Stimulated activated naive B cell treated with anti-CD40 and anti-IgM and Interleukin-4, amounts not matched to agents 10 μg/mL and 1 μg/mL and 100 μg/mL, for 72 hours (primary cell): ENCODE results near the gene FAM120B.

Source experiments
- ATAC-seq, 2 donors: fragments of 150-1000 bp; cut with Tn5 transposase; replicated peaks; 2 replicates each; pipeline ENCODE4 v1.10.0; 2021; ENCODE audit warnings: moderate library complexity in 1 of 2
- DNase-seq: peaks from one replicate; pipeline ENCODE4 v3.0.0; 2021
- H3K27ac Mint-ChIP-seq: one replicate; pipeline ENCODE4 v1.8.0; 2022; ENCODE audit warnings: mild to moderate bottlenecking, mixed read lengths
- H3K27me3 Mint-ChIP-seq, 2 donors: one replicate each; pipeline ENCODE4 v1.8.0; 2022; ENCODE audit warnings: mixed read lengths in 2 of 2
- H3K36me3 Mint-ChIP-seq, 2 donors: one replicate each; pipeline ENCODE4 v1.8.0; 2022; ENCODE audit warnings: mixed read lengths in 2 of 2, mild to moderate bottlenecking in 1 of 2
- H3K4me1 Mint-ChIP-seq, 2 donors: one replicate each; pipeline ENCODE4 v1.8.0; 2022; ENCODE audit warnings: mixed read lengths in 2 of 2, mild to moderate bottlenecking in 1 of 2
- H3K4me3 Mint-ChIP-seq, 2 donors: one replicate each; pipeline ENCODE4 v1.8.0; 2022; ENCODE audit warnings: mild to moderate bottlenecking in 2 of 2, mixed read lengths in 2 of 2, moderate library complexity in 1 of 2
- H3K9me3 Mint-ChIP-seq, 2 donors: one replicate each; pipeline ENCODE4 v1.8.0; 2022; ENCODE audit warnings: mixed read lengths in 2 of 2, mild to moderate bottlenecking in 1 of 2

The FAM120B gene

GRCh38 chr6:170357812-170358211 lies 51.3 kb downstream of the FAM120B start:
- Mint-ChIP-seq H3K4me3 (no peak overlapping the region), H3K27ac (peak overlapping the region; percentile 66), H3K36me3 (peaks cover 40 to 48% of the 10 kb centered on the region in 2 donors), H3K9me3 (peaks cover 1 to 6% of the 10 kb centered on the region in 2 donors), H3K4me1 (no peaks in the 10 kb centered on the region), H3K27me3 (no peaks in the 10 kb centered on the region)
- ATAC-seq = no peak
- DNase-seq = no peak

- H3K9me3 Mint-ChIP-seq = peaks cover 0 to 5% of the 10 kb centered on the region in 2 donors
- H3K36me3 Mint-ChIP-seq = peaks cover 38 to 48% of the 10 kb centered on the region in 2 donors
- ATAC-seq (no peak), DNase-seq (no peak)
- no peak overlapping the region for H3K4me3 Mint-ChIP-seq
- H3K27ac Mint-ChIP-seq = no peak overlapping the region
- H3K4me1 Mint-ChIP-seq = no peaks in the 10 kb centered on the region
- no peaks in the 10 kb centered on the region for H3K27me3 Mint-ChIP-seq
Observed at GRCh38 chr6:170358496-170358895, 51.9 kb downstream of the FAM120B start.

- Mint-ChIP-seq H3K4me3 (no peak overlapping the region), H3K9me3 (no peaks in the 10 kb centered on the region), H3K27me3 (no peaks in the 10 kb centered on the region), H3K4me1 (no peaks in the 10 kb centered on the region), H3K27ac (no peak overlapping the region), H3K36me3 (peaks cover 29 to 50% of the 10 kb centered on the region in 2 donors)
- DNase-seq = no peak
- ATAC-seq = no peak
Observed at GRCh38 chr6:170360476-170360875, 53.9 kb downstream of the FAM120B start.

- Mint-ChIP-seq H3K9me3 (no peaks in the 10 kb centered on the region), H3K4me3 (no peak overlapping the region), H3K27ac (no peak overlapping the region), H3K27me3 (no peaks in the 10 kb centered on the region), H3K4me1 (no peaks in the 10 kb centered on the region), H3K36me3 (peaks cover 34 to 55% of the 10 kb centered on the region in 2 donors)
- no peak for DNase-seq
- ATAC-seq = no peak
Observed at GRCh38 chr6:170361335-170361734, 54.8 kb downstream of the FAM120B start.

- Mint-ChIP-seq H3K4me3 (no peak overlapping the region), H3K36me3 (peaks cover 38 to 58% of the 10 kb centered on the region in 2 donors), H3K27ac (no peak overlapping the region), H3K4me1 (no peaks in the 10 kb centered on the region), H3K9me3 (no peaks in the 10 kb centered on the region), H3K27me3 (no peaks in the 10 kb centered on the region)
- ATAC-seq (no peak), DNase-seq (no peak)
Observed at GRCh38 chr6:170362121-170362520, 55.6 kb downstream of the FAM120B start.

GRCh38 chr6:170363255-170363654 lies 56.7 kb downstream of the FAM120B start:
- Mint-ChIP-seq H3K27me3 (no peaks in the 10 kb centered on the region), H3K36me3 (peaks cover 28 to 47% of the 10 kb centered on the region in 2 donors), H3K4me3 (no peak overlapping the region), H3K27ac (no peak overlapping the region), H3K4me1 (no peaks in the 10 kb centered on the region), H3K9me3 (no peaks in the 10 kb centered on the region)
- ATAC-seq = no peak
- no peak for DNase-seq

GRCh38 chr6:170365121-170365520 lies 58.6 kb downstream of the FAM120B start:
- ATAC-seq (no peak), DNase-seq (no peak)
- Mint-ChIP-seq H3K4me3 (no peak overlapping the region), H3K4me1 (no peaks in the 10 kb centered on the region), H3K36me3 (peaks cover 28 to 50% of the 10 kb centered on the region in 2 donors), H3K27ac (no peak overlapping the region), H3K9me3 (no peaks in the 10 kb centered on the region), H3K27me3 (no peaks in the 10 kb centered on the region)

GRCh38 chr6:170365593-170365992 lies 59.0 kb downstream of the FAM120B start:
- peaks cover 28 to 50% of the 10 kb centered on the region in 2 donors for H3K36me3 Mint-ChIP-seq
- H3K27ac Mint-ChIP-seq = no peak overlapping the region
- DNase-seq (no peak), ATAC-seq (no peak)
- no peaks in the 10 kb centered on the region for H3K9me3 Mint-ChIP-seq
- no peaks in the 10 kb centered on the region for H3K27me3 Mint-ChIP-seq
- no peaks in the 10 kb centered on the region for H3K4me1 Mint-ChIP-seq
- no peak overlapping the region for H3K4me3 Mint-ChIP-seq

- ATAC-seq = no peak
- Mint-ChIP-seq H3K4me1 (no peaks in the 10 kb centered on the region), H3K27me3 (no peaks in the 10 kb centered on the region), H3K27ac (peak overlapping the region; percentile 21), H3K4me3 (no peak overlapping the region), H3K36me3 (peaks cover 27 to 55% of the 10 kb centered on the region in 2 donors), H3K9me3 (no peaks in the 10 kb centered on the region)
- DNase-seq = no peak
Observed at GRCh38 chr6:170366248-170366960, 59.8 kb downstream of the FAM120B start.

GRCh38 chr6:170367241-170367640 lies 60.7 kb downstream of the FAM120B start:
- ATAC-seq = no peak
- no peaks in the 10 kb centered on the region for H3K4me1 Mint-ChIP-seq
- H3K27me3 Mint-ChIP-seq = no peaks in the 10 kb centered on the region
- no peaks in the 10 kb centered on the region for H3K9me3 Mint-ChIP-seq
- no peak for DNase-seq
- H3K4me3 Mint-ChIP-seq = no peak overlapping the region
- H3K36me3 Mint-ChIP-seq = peaks cover 30 to 57% of the 10 kb centered on the region in 2 donors
- no peak overlapping the region for H3K27ac Mint-ChIP-seq

GRCh38 chr6:170368544-170368943 lies 62.0 kb downstream of the FAM120B start:
- no peaks in the 10 kb centered on the region for H3K27me3 Mint-ChIP-seq
- H3K4me1 Mint-ChIP-seq = no peaks in the 10 kb centered on the region
- H3K36me3 Mint-ChIP-seq = peaks cover 28 to 44% of the 10 kb centered on the region in 2 donors
- ATAC-seq (no peak), DNase-seq (no peak)
- H3K9me3 Mint-ChIP-seq = no peaks in the 10 kb centered on the region
- no peak overlapping the region for H3K4me3 Mint-ChIP-seq
- H3K27ac Mint-ChIP-seq = no peak overlapping the region

- Mint-ChIP-seq H3K27ac (no peak overlapping the region), H3K36me3 (peaks cover 24 to 42% of the 10 kb centered on the region in 2 donors)
Observed at GRCh38 chr6:170369403-170369802, 62.8 kb downstream of the FAM120B start.

GRCh38 chr6:170370416-170370815 lies 63.9 kb downstream of the FAM120B start:
- H3K4me1 Mint-ChIP-seq = peaks cover 1 to 3% of the 10 kb centered on the region in 2 donors
- H3K36me3 Mint-ChIP-seq = peaks cover 23 to 35% of the 10 kb centered on the region in 2 donors
- H3K4me3 Mint-ChIP-seq = no peak overlapping the region
- DNase-seq (no peak), ATAC-seq (peak in 1 of 2 donors; percentile 76)
- no peaks in the 10 kb centered on the region for H3K9me3 Mint-ChIP-seq
- H3K27me3 Mint-ChIP-seq = no peaks in the 10 kb centered on the region
- peak overlapping the region; percentile 42 for H3K27ac Mint-ChIP-seq

More at GRCh38 chr6:170369403-170369802, 62.8 kb downstream of the FAM120B start:
- Mint-ChIP-seq H3K9me3 (no peaks in the 10 kb centered on the region), H3K4me3 (no peak overlapping the region), H3K27me3 (no peaks in the 10 kb centered on the region), H3K4me1 (peaks cover 0 to 2% of the 10 kb centered on the region in 2 donors)
- no peak for ATAC-seq
- DNase-seq = no peak

GRCh38 chr6:170371080-170371479 lies 64.5 kb downstream of the FAM120B start:
- H3K4me1 Mint-ChIP-seq = peaks cover 8 to 10% of the 10 kb centered on the region in 2 donors
- no peaks in the 10 kb centered on the region for H3K27me3 Mint-ChIP-seq
- no peak for DNase-seq
- no peak for ATAC-seq
- H3K27ac Mint-ChIP-seq = peak overlapping the region; percentile 48
- H3K9me3 Mint-ChIP-seq = peaks cover 0 to 1% of the 10 kb centered on the region in 2 donors
- peaks cover 27 to 39% of the 10 kb centered on the region in 2 donors for H3K36me3 Mint-ChIP-seq
- no peak overlapping the region for H3K4me3 Mint-ChIP-seq

GRCh38 chr6:170371588-170371987 lies 65.0 kb downstream of the FAM120B start:
- no peak overlapping the region for H3K4me3 Mint-ChIP-seq
- peaks cover 0 to 1% of the 10 kb centered on the region in 2 donors for H3K9me3 Mint-ChIP-seq
- peaks cover 27 to 39% of the 10 kb centered on the region in 2 donors for H3K36me3 Mint-ChIP-seq
- DNase-seq (no peak), ATAC-seq (no peak)
- no peak overlapping the region for H3K27ac Mint-ChIP-seq
- peaks cover 13 to 15% of the 10 kb centered on the region in 2 donors for H3K4me1 Mint-ChIP-seq
- H3K27me3 Mint-ChIP-seq = no peaks in the 10 kb centered on the region
